ENCODE data around the gene PTPRG.

- no peak for TF ChIP-seq CTCF (IDR thresholded peaks at IDR 0.05)
- no peak for TF ChIP-seq POLR2A (IDR thresholded peaks at IDR 0.05)
Measured at GRCh38 chr3:61869371-61869770, 308.0 kb downstream of the PTPRG start.

All from body of pancreas (tissue), 4 donors.